ENCODE results near the gene PAFAH2.

PAFAH2 gene

GRCh38 chr1:25997828-25998761, at the start of gene PAFAH2:
Gene PAFAH2, minus strand, starts transcription at chr1:25998063. Its CDS starts 7,247 bp downstream, at chr1:25990816.
- Mint-ChIP-seq H3K36me3 (peaks cover 8% of the 10 kb centered on the region), H3K4me1 (peaks cover 33% of the 10 kb centered on the region), H3K4me3 (peak within 1 kb of the TSS; percentile 96), H3K9me3 (no peaks in the 10 kb centered on the region), H3K27ac (peak within 1 kb of the TSS; percentile 98), H3K27me3 (peaks cover 13% of the 10 kb centered on the region)
- CTCF ChIA-PET: interaction anchor here (0.7 to 7.4 kb wide), 20 partner anchors 9 to 179 kb away, joined by 3 to 213 read pairs (median 5); partner anchors contain the start of genes MTFR1L and STMN1
- peak; percentile 98 for DNase-seq

- Mint-ChIP-seq H3K36me3 (no peaks in the 10 kb centered on the region), H3K27me3 (peaks cover 97% of the 10 kb centered on the region), H3K27ac (no peak overlapping the region), H3K4me1 (peaks cover 10% of the 10 kb centered on the region), H3K9me3 (no peaks in the 10 kb centered on the region), H3K4me3 (no peak overlapping the region)
- CTCF ChIA-PET: interaction anchor here (1.6 kb wide), 1 partner anchor 11 kb away, joined by 4 read pairs; no protein-coding TSS in a partner anchor
- no peak for DNase-seq
These were observed 49.5 kb upstream of the PAFAH2 start for GRCh38 chr1:26047278-26047874.

DNA sequence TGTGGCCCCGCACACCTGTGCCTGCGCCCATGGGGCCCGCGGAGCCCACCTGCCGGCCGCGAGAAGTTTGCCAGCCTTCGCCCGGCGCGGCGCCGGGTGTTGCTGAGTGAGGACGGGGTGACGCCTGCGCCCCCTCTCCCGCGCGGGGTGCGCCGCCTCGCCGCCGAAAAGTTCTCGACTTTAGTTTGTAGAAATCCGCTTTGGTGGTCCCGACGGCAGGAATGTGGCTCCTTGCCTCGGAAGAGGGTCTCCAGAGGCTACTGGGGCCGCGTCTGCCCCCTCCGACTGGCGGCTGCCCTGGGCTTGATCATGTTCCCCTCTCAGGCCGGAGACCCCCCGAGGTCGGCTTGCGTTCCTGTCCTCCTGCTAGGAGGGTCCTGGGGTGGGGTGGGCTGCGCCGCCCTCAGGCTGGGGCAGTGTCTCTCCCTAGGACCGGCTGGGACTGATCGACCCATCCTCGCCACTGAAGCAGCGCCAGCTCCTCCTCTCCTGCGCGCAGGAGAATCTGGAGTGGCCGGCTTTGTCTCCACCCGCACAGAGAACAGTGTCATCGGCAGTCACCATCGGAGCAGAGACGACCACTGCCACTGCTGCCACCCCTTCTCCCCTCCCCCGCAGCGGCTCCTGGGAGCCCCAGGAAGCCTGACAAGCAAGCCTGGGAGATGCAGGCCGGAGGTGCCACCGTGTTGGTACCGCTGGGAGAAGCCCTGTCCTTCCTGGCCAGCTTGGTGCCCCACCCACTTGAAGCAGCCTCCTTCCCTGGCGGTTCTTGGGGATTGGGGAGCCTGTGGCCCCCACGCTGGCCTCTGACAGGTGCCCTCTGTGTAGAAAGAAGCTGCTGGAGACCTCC, 48.6 kb upstream of the PAFAH2 start:
- no peak for DNase-seq
- Mint-ChIP-seq H3K4me3 (no peak overlapping the region), H3K27me3 (peaks cover 98% of the 10 kb centered on the region), H3K4me1 (peaks cover 10% of the 10 kb centered on the region), H3K27ac (no peak overlapping the region), H3K9me3 (no peaks in the 10 kb centered on the region), H3K36me3 (no peaks in the 10 kb centered on the region)
- CTCF ChIA-PET: interaction anchor here (1.6 kb wide), 1 partner anchor 10 kb away, joined by 4 read pairs; no protein-coding TSS in a partner anchor

GRCh38 chr1:26045722-26046245, 47.9 kb upstream of the PAFAH2 start, which contains the start of gene SLC30A2:
Gene SLC30A2, minus strand, starts transcription at chr1:26046118. Its CDS starts 222 bp downstream, at chr1:26045896.
- Mint-ChIP-seq H3K27ac (no peak within 1 kb of the TSS), H3K36me3 (no peaks in the 10 kb centered on the region), H3K4me3 (no peak within 1 kb of the TSS), H3K4me1 (peaks cover 4% of the 10 kb centered on the region), H3K27me3 (peaks cover 98% of the 10 kb centered on the region), H3K9me3 (no peaks in the 10 kb centered on the region)
- CTCF ChIA-PET: interaction anchor here (1.3 kb wide), 1 partner anchor 9 kb away, joined by 4 read pairs; no protein-coding TSS in a partner anchor
- no peak for DNase-seq

DNA sequence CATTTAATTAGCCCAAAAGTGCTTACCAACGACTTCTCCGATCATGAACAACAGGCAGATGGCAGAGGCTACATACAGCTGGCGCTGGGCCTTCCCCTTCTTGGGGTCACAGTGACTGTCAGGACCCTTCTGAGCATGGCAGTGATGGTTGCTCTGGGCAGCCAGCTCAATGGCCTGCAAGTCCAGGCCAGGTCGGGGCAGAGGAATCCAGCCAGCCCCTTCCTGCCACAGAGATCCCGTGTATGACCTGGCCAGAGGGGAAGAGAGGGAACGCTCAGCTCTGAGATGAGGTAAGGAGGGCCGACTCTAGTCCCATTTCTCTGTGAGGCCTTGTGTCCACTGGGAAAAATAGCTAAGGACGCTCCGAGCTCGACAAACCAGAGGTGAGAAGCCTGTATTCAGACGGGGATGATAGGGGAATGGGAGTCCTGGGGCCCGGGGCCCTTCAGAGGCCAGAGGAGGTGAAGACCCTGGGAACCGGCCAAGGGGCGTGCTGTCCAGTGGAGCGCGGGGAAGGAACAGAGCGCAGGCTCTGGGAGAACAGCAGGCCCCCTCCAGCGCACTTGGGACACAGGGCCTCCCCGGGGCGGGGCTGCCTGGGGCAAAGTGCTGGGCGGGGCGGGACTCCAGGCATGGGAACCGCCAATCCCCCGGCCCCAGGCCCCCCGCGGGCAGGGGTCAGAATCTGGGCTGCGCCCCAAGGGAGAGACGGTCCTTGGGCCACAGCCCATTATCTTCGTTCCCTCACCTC, 47.3 kb upstream of the PAFAH2 start:
- Mint-ChIP-seq H3K9me3 (no peaks in the 10 kb centered on the region), H3K4me1 (peaks cover 3% of the 10 kb centered on the region)

DNA sequence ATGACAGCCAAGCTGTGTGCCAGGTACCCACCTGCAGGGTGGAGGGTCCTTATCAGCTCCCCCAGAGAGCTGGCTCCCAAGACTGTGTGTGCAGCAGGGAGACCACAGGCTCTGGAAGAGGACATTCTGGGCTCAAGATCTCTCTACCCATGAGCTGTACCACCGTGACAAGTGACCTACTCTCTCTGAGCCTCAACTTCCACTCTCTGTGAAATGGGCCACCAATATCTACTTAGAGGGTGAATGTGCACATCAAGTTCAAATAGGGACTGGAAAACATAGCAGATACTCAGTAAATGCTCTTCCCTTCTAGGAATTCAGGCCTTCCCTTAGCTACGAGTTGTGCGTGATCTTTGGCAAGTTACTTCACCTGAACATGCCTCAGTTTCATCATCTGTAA, 46.6 kb upstream of the PAFAH2 start:
- Mint-ChIP-seq H3K4me1 (peaks cover 3% of the 10 kb centered on the region), H3K27ac (no peak overlapping the region), H3K36me3 (no peaks in the 10 kb centered on the region), H3K4me3 (no peak overlapping the region), H3K27me3 (peaks cover 92% of the 10 kb centered on the region), H3K9me3 (no peaks in the 10 kb centered on the region)
- DNase-seq: no peak
- CTCF ChIA-PET: interaction anchor here (1.3 to 1.5 kb wide), 4 partner anchors 8 to 189 kb away, joined by 3 to 5 read pairs (median 4); partner anchors contain the start of gene CEP85

More for the DNA sequence above, 47.3 kb upstream of the PAFAH2 start:
- H3K27ac Mint-ChIP-seq: no peak overlapping the region
- no peak overlapping the region for H3K4me3 Mint-ChIP-seq
- H3K27me3 Mint-ChIP-seq: peaks cover 94% of the 10 kb centered on the region
- no peak for DNase-seq
- CTCF ChIA-PET: interaction anchor here (1.3 to 1.5 kb wide), 4 partner anchors 9 to 189 kb away, joined by 3 to 5 read pairs (median 4); partner anchors contain the start of gene CEP85
- no peaks in the 10 kb centered on the region for H3K36me3 Mint-ChIP-seq

DNA sequence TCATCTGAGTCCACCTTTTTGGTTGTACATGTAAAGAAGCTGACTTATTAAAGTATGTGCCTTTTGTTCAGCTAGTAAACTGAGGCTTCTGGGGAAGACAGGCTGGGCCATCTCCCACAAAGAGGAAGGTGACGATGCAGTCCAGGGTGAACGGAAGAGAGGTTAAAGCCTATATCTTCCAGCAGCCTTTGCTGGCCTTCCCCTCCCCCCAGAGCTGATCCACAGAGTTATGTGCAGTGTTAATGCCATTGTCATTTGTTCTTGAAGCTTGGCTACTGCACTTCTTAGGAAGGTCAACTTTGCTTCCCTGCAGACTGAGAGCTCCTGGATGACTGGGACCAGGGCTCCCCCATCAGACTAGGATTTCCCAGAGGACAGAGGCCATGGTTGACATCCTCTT, 45.9 kb upstream of the PAFAH2 start:
- no peak overlapping the region for H3K4me3 Mint-ChIP-seq
- CTCF ChIA-PET: interaction anchor here (1.3 to 1.5 kb wide), 3 partner anchors 10 to 190 kb away, joined by 3 to 5 read pairs (median 4); partner anchors contain the start of gene CEP85

GRCh38 chr1:26041978-26042377, 44.1 kb upstream of the PAFAH2 start:
- no peak overlapping the region for H3K27ac Mint-ChIP-seq
- H3K36me3 Mint-ChIP-seq: no peaks in the 10 kb centered on the region
- DNase-seq: no peak
- H3K27me3 Mint-ChIP-seq: peaks cover 86% of the 10 kb centered on the region
- no peak overlapping the region for H3K4me3 Mint-ChIP-seq
- H3K9me3 Mint-ChIP-seq: no peaks in the 10 kb centered on the region
- CTCF ChIA-PET: interaction anchor here (2.1 kb wide), 1 partner anchor 103 kb away, joined by 6 read pairs; no protein-coding TSS in a partner anchor
- peaks cover 3% of the 10 kb centered on the region for H3K4me1 Mint-ChIP-seq

More for the DNA sequence above, 45.9 kb upstream of the PAFAH2 start:
- Mint-ChIP-seq H3K27me3 (peaks cover 91% of the 10 kb centered on the region), H3K4me1 (peaks cover 3% of the 10 kb centered on the region), H3K36me3 (no peaks in the 10 kb centered on the region), H3K9me3 (no peaks in the 10 kb centered on the region), H3K27ac (no peak overlapping the region)
- no peak for DNase-seq

GRCh38 chr1:26041401-26041800, 43.5 kb upstream of the PAFAH2 start:
- CTCF ChIA-PET: interaction anchor here (1.3 to 2.1 kb wide), 2 partner anchors 104 to 376 kb away, joined by 3 to 6 read pairs; no protein-coding TSS in a partner anchor
- H3K4me1 Mint-ChIP-seq: peaks cover 3% of the 10 kb centered on the region
- no peaks in the 10 kb centered on the region for H3K9me3 Mint-ChIP-seq
- H3K27ac Mint-ChIP-seq: no peak overlapping the region
- peaks cover 85% of the 10 kb centered on the region for H3K27me3 Mint-ChIP-seq
- no peak for DNase-seq
- H3K36me3 Mint-ChIP-seq: no peaks in the 10 kb centered on the region
- H3K4me3 Mint-ChIP-seq: no peak overlapping the region

DNA sequence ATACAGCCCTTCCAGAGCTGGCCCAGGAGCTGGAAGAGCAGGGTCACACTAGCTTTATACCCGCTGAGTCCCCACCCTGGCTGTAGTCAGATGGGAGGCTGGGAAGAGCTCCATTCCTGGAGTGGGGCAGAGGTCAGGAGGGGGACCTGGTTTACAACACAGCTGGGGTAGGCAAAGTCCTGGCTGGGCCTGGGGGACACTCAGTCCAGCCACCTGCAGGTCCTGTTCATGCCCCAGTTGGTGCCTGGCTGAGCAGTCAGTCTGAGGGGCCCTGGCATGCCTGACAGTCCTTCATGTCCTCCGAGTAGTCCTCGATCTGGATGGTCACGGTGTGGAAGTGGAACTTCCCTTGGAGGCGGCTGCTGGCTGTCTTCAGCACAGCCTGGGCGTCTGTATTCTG, 41.0 kb upstream of the PAFAH2 start:
- Mint-ChIP-seq H3K27ac (no peak overlapping the region), H3K4me1 (peaks cover 15% of the 10 kb centered on the region), H3K9me3 (no peaks in the 10 kb centered on the region), H3K36me3 (no peaks in the 10 kb centered on the region), H3K27me3 (peaks cover 81% of the 10 kb centered on the region), H3K4me3 (no peak overlapping the region)
- no peak for DNase-seq
- CTCF ChIA-PET: interaction anchor here (1.0 to 1.6 kb wide), 4 partner anchors 17 to 106 kb away, joined by 3 to 7 read pairs (median 3); partner anchors contain the start of gene EXTL1

DNA sequence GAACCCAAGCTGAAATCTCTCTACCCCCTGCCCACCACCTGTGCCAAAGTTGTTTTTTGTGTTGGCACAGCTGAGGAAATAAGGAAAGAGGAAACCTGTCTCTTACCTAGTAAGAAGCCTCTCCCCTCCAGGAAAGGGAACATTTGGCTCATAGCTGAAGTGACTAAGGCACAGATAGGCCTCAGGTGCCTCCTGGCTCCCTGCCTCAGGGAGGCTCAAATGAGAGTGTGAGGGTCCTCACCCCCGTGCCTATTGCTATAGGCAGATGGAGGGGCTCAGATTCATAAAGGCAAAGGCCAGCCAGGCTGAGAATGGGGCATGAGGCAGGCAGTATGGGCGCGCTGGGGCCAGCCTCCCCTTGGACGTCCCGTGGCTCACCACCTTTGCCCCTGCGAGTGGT, 40.6 kb upstream of the PAFAH2 start:
- no peak overlapping the region for H3K27ac Mint-ChIP-seq
- CTCF ChIA-PET: interaction anchor here (1.0 to 1.6 kb wide), 4 partner anchors 17 to 107 kb away, joined by 3 to 7 read pairs (median 3); partner anchors contain the start of gene EXTL1
- no peak overlapping the region for H3K4me3 Mint-ChIP-seq
- DNase-seq: no peak
- H3K4me1 Mint-ChIP-seq: peaks cover 15% of the 10 kb centered on the region
- H3K9me3 Mint-ChIP-seq: no peaks in the 10 kb centered on the region
- H3K36me3 Mint-ChIP-seq: no peaks in the 10 kb centered on the region
- peaks cover 81% of the 10 kb centered on the region for H3K27me3 Mint-ChIP-seq

GRCh38 chr1:26037904-26038303, 40.0 kb upstream of the PAFAH2 start:
- H3K9me3 Mint-ChIP-seq: no peaks in the 10 kb centered on the region
- no peak overlapping the region for H3K4me3 Mint-ChIP-seq
- no peak overlapping the region for H3K27ac Mint-ChIP-seq
- DNase-seq: no peak
- peaks cover 15% of the 10 kb centered on the region for H3K4me1 Mint-ChIP-seq
- CTCF ChIA-PET: interaction anchor here (1.1 to 1.6 kb wide), 2 partner anchors 65 to 107 kb away, joined by 3 to 7 read pairs; no protein-coding TSS in a partner anchor
- no peaks in the 10 kb centered on the region for H3K36me3 Mint-ChIP-seq
- H3K27me3 Mint-ChIP-seq: peaks cover 81% of the 10 kb centered on the region
